GM12891 (cell line): ENCODE results near the gene ITPR1.

Source experiments
- POLR2A ChIP-seq: IDR thresholded peaks from 2 replicates; pipeline ENCODE4 v1.6.1; 2011; ENCODE audit warnings: low read depth, low read length, control low read depth
- POLR2AphosphoS5 ChIP-seq: IDR thresholded peaks from 2 replicates; pipeline ENCODE4 v1.6.1; 2011; ENCODE audit warnings: low read depth, low read length, control low read depth
- TAF1 ChIP-seq: IDR thresholded peaks from 2 replicates; pipeline ENCODE4 v1.6.1; 2011; ENCODE audit warnings: low read depth, low read length, control low read depth

GRCh38 chr3:4543110-4543509 lies 50.0 kb downstream of the ITPR1 start:
- no peak for TF ChIP-seq POLR2A
- TF ChIP-seq POLR2AphosphoS5 = no peak
- no peak for TF ChIP-seq TAF1
